Astrocyte (in vitro differentiated cells and primary cell): ENCODE measurements around the gene CNOT6L. TPM values are rescaled to one million over a fixed set of nuclear protein-coding genes. Genes with fewer than 3 reads are reported as not detected.

Experiments
- DNase-seq: peaks from one replicate; pipeline ENCODE4 v3.0.0-alpha.2; 2010; ENCODE audit warnings: low read depth
- FAIRE-seq: peaks from 2 replicates; lab custom pipeline; 2011; peaks lifted over from hg19 to GRCh38; lab: Jason Lieb, UNC
- H2AFZ ChIP-seq: 2 replicates; pipeline ENCODE4 v1.6.0; 2012; ENCODE audit warnings: low read depth, low read length, inconsistent platforms
- H3K27ac ChIP-seq: 2 replicates; pipeline ENCODE4 v1.5.1; 2011; ENCODE audit warnings: low read depth, low read length, inconsistent platforms
- H3K27me3 ChIP-seq: 2 replicates; pipeline ENCODE4 v1.6.0; 2011; ENCODE audit warnings: low read length, inconsistent platforms; ENCODE audit not compliant: insufficient read depth
- H3K36me3 ChIP-seq: 2 replicates; pipeline ENCODE4 v1.5.1; 2011; ENCODE audit warnings: low read length, inconsistent platforms; ENCODE audit not compliant: insufficient read depth
- H3K4me1 ChIP-seq: 2 replicates; pipeline ENCODE4 v1.5.1; 2011; ENCODE audit warnings: low read length, inconsistent platforms; ENCODE audit not compliant: insufficient read depth
- H3K4me2 ChIP-seq: 2 replicates; pipeline ENCODE4 v1.6.0; 2012; ENCODE audit warnings: low read length, inconsistent platforms
- H3K4me3 ChIP-seq: 2 replicates; pipeline ENCODE4 v1.5.1; 2011; ENCODE audit warnings: low read depth, mild to moderate bottlenecking, low read length, inconsistent platforms; ENCODE audit not compliant: insufficient read depth
- H3K79me2 ChIP-seq: 2 replicates; pipeline ENCODE4 v1.6.0; 2012; ENCODE audit warnings: mild to moderate bottlenecking, low read length, inconsistent platforms; ENCODE audit not compliant: insufficient read depth
- H3K9ac ChIP-seq: 2 replicates; pipeline ENCODE4 v1.6.0; 2012; ENCODE audit warnings: mild to moderate bottlenecking, low read length, inconsistent platforms
- H3K9me3 ChIP-seq: 2 replicates; pipeline ENCODE4 v1.5.1; 2012; ENCODE audit warnings: low read depth, mild to moderate bottlenecking, low read length, inconsistent platforms; ENCODE audit not compliant: insufficient read depth
- H4K20me1 ChIP-seq: 2 replicates; pipeline ENCODE4 v1.6.0; 2012; ENCODE audit warnings: low read length, inconsistent platforms; ENCODE audit not compliant: insufficient read depth
- H3K27ac Mint-ChIP-seq: one replicate; pipeline ENCODE4 v1.8.0; 2021; ENCODE audit warnings: mild to moderate bottlenecking, mixed read lengths; ENCODE audit not compliant: unreplicated experiment
- H3K27me3 Mint-ChIP-seq: one replicate; pipeline ENCODE4 v1.8.0; 2021; ENCODE audit warnings: low read depth, mixed read lengths; ENCODE audit not compliant: unreplicated experiment
- H3K36me3 Mint-ChIP-seq: one replicate; pipeline ENCODE4 v1.8.0; 2021; ENCODE audit warnings: low read depth, mixed read lengths; ENCODE audit not compliant: unreplicated experiment
- H3K4me1 Mint-ChIP-seq: one replicate; pipeline ENCODE4 v1.8.0; 2021; ENCODE audit warnings: low read depth, mixed read lengths; ENCODE audit not compliant: unreplicated experiment
- H3K4me3 Mint-ChIP-seq: one replicate; pipeline ENCODE4 v1.8.0; 2021; ENCODE audit warnings: mild to moderate bottlenecking, moderate library complexity, mixed read lengths; ENCODE audit not compliant: unreplicated experiment
- H3K9me3 Mint-ChIP-seq: one replicate; pipeline ENCODE4 v1.8.0; 2021; ENCODE audit warnings: mild to moderate bottlenecking, mixed read lengths; ENCODE audit not compliant: unreplicated experiment
- EZH2 ChIP-seq: IDR thresholded peaks from 2 replicates; pipeline ENCODE4 v1.6.1; 2012; ENCODE audit warnings: mild to moderate bottlenecking, low read length, inconsistent platforms; ENCODE audit not compliant: insufficient read depth
- total RNA-seq: library from RNA; stranded (reverse); gene quantifications from 2 replicates; pipeline ENCODE4 v1.2.1, GENCODE V29; 2021
- TF ChIP-seq, protein P1 (sequence below): IDR thresholded peaks from 2 replicates; pipeline ENCODE4 v1.5.1; 2011; ENCODE audit warnings: low read depth, mild to moderate bottlenecking, inconsistent platforms, low read length, moderate library complexity; ENCODE audit not compliant: insufficient read depth

Gene CNOT6L
- total RNA-seq, 1 donor from 2014 or later: 34.0 TPM

DNA sequence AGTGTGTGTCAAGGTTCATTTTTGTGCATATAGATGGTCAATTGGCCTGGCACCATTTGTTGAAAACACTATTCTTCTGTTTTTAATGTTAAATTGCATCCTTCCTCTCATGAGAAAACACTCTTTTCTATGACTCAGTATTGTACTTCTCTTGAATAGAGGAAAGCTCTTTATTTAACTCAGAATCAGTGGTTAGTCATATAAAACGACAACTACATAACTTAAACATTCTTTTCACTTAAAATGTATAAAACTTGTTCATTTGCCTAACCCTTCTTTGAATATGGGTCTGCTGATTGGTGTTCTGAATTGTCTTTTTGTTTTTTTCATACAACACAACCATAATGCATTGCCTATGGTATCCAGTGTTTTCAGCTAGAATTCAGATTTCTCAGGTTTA lies 26.2 kb upstream of the CNOT6L start:
- Mint-ChIP-seq H3K9me3 (no peaks in the 10 kb centered on the region), H3K36me3 (no peaks in the 10 kb centered on the region), H3K27ac (no peak overlapping the region), H3K4me3 (no peak overlapping the region), H3K27me3 (no peaks in the 10 kb centered on the region), H3K4me1 (peaks cover 3% of the 10 kb centered on the region)
- no peaks in the 10 kb centered on the region for H3K4me1 ChIP-seq
- H3K9ac ChIP-seq: no peak overlapping the region
- H3K4me3 ChIP-seq: no peak overlapping the region
- no peaks in the 10 kb centered on the region for H3K9me3 ChIP-seq
- no peaks in the 10 kb centered on the region for H3K36me3 ChIP-seq
- H3K79me2 ChIP-seq: no peaks in the 10 kb centered on the region
- no peak for FAIRE-seq
- no peaks in the 10 kb centered on the region for H3K27me3 ChIP-seq
- H3K4me2 ChIP-seq: no peak overlapping the region
- no peak for DNase-seq
- H3K27ac ChIP-seq: no peak overlapping the region
- H2AFZ ChIP-seq: no peak overlapping the region
- TF ChIP-seq, protein P1, sequence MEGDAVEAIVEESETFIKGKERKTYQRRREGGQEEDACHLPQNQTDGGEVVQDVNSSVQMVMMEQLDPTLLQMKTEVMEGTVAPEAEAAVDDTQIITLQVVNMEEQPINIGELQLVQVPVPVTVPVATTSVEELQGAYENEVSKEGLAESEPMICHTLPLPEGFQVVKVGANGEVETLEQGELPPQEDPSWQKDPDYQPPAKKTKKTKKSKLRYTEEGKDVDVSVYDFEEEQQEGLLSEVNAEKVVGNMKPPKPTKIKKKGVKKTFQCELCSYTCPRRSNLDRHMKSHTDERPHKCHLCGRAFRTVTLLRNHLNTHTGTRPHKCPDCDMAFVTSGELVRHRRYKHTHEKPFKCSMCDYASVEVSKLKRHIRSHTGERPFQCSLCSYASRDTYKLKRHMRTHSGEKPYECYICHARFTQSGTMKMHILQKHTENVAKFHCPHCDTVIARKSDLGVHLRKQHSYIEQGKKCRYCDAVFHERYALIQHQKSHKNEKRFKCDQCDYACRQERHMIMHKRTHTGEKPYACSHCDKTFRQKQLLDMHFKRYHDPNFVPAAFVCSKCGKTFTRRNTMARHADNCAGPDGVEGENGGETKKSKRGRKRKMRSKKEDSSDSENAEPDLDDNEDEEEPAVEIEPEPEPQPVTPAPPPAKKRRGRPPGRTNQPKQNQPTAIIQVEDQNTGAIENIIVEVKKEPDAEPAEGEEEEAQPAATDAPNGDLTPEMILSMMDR: no peak
- TF ChIP-seq EZH2: no peak
- H4K20me1 ChIP-seq: no peaks in the 10 kb centered on the region

DNA sequence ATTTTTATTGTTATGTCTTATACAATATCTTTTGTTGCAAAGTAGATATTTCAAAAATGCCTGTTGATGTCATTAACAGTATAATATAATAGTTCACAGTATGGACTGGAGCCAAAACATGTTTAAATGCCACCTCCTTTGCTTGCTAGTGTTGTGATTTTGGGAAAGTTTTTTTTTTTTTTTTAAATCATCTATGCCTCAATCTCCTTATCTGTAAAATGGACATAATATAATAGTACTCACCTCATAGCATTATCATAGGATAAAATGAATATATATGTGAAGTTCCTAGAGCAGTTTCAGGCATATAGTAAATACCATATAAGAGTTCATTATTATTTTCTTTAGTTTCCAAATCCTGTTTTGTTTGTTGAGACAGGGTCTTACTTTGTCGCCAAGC lies 25.2 kb upstream of the CNOT6L start:
- no peak overlapping the region for H3K9ac ChIP-seq
- Mint-ChIP-seq H3K36me3 (no peaks in the 10 kb centered on the region), H3K27me3 (no peaks in the 10 kb centered on the region), H3K27ac (no peak overlapping the region), H3K4me3 (no peak overlapping the region), H3K9me3 (no peaks in the 10 kb centered on the region), H3K4me1 (peaks cover 3% of the 10 kb centered on the region)
- H3K27me3 ChIP-seq: no peaks in the 10 kb centered on the region
- no peak overlapping the region for H3K4me3 ChIP-seq
- DNase-seq (no peak), FAIRE-seq (no peak)
- H3K4me1 ChIP-seq: no peaks in the 10 kb centered on the region
- no peaks in the 10 kb centered on the region for H3K36me3 ChIP-seq
- no peaks in the 10 kb centered on the region for H4K20me1 ChIP-seq
- H3K4me2 ChIP-seq: no peak overlapping the region
- H3K27ac ChIP-seq: no peak overlapping the region
- TF ChIP-seq, protein P1: no peak
- no peak for TF ChIP-seq EZH2
- H3K79me2 ChIP-seq: no peaks in the 10 kb centered on the region
- H3K9me3 ChIP-seq: no peaks in the 10 kb centered on the region
- no peak overlapping the region for H2AFZ ChIP-seq

DNA sequence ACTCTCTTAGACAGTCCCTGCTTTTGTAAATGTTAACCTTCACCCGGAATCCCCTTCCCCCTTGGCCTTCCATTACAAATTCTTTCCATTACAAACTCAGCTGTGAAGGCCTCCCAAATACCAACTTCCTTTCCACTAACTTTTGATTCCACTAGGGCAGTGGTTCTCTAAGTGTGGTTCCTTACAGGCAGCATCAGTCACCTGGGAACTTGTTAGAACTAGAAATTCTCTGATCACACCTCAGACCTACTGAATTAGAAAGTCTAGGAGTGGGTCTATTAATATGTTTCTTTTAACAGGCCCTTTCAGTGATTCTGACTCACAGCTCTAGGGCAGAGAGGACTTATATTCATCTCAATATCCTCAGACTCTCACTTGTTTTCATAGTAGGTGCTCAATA lies 24.5 kb upstream of the CNOT6L start:
- Histone ChIP-seq H3K79me2 (no peaks in the 10 kb centered on the region), H3K27ac (no peak overlapping the region), H3K36me3 (no peaks in the 10 kb centered on the region), H4K20me1 (no peaks in the 10 kb centered on the region), H3K9ac (no peak overlapping the region), H3K4me2 (no peak overlapping the region), H3K4me3 (no peak overlapping the region), H3K27me3 (no peaks in the 10 kb centered on the region), H2AFZ (no peak overlapping the region), H3K4me1 (no peaks in the 10 kb centered on the region), H3K9me3 (no peaks in the 10 kb centered on the region)
- Mint-ChIP-seq H3K27me3 (no peaks in the 10 kb centered on the region), H3K9me3 (no peaks in the 10 kb centered on the region), H3K4me1 (peaks cover 3% of the 10 kb centered on the region), H3K27ac (no peak overlapping the region), H3K36me3 (no peaks in the 10 kb centered on the region), H3K4me3 (no peak overlapping the region)
- FAIRE-seq (no peak), DNase-seq (no peak)
- TF ChIP-seq, protein P1: no peak
- TF ChIP-seq EZH2: no peak
